Measurements from ENCODE around the gene CAMKMT. TPM values are rescaled to one million over a fixed set of nuclear protein-coding genes. Genes with fewer than 3 reads are reported as not detected.

Gene CAMKMT
- total and polyA plus RNA-seq, 9 of the 15 experiments (the other 6 are each of a cell fraction or from before 2014, with no cell fraction given), result 1.6 to 15.3 (median 7.4) TPM

GRCh38 chr2:44687686-44688455 is 326.1 kb downstream of the CAMKMT start:
- no peaks in the 10 kb centered on the region for H3K9me3 ChIP-seq (replicated peaks; ENCODE audit: control insufficient read depth, insufficient read depth, low read depth, low read length)

More at GRCh38 chr2:44687686-44688455, 326.1 kb downstream of the CAMKMT start:
- ATAC-seq (no peak), DNase-seq (ENCODE audit: extremely low read depth in 1 of 4, low spot score in 3 of 4) (no peak), FAIRE-seq (no peak)
- Histone ChIP-seq H3K79me2 (ENCODE audit: control insufficient read depth, insufficient read depth, low read length) (no peaks in the 10 kb centered on the region), H2AFZ (ENCODE audit: low read depth, low read length) (no peak overlapping the region), H3K27me3 (ENCODE audit: control insufficient read depth in 2 of 2, insufficient read depth in 2 of 2, low read length in 2 of 2) (no peaks in the 10 kb centered on the region), H3K4me2 (ENCODE audit: insufficient read depth, low read length) (no peak overlapping the region), H4K20me1 (replicated peaks; ENCODE audit: control insufficient read depth, insufficient read depth, low read length) (no peaks in the 10 kb centered on the region), H3K4me3 (no peak overlapping the region), H3K27ac (ENCODE audit: extremely low read depth, low read depth, low read length) (no peak overlapping the region), H3K9me1 (ENCODE audit: control insufficient read depth, insufficient read depth, low read length) (no peaks in the 10 kb centered on the region), H3K9ac (ENCODE audit: insufficient read depth in 1 of 2, low read depth in 2 of 2, low read length in 2 of 2) (no peak overlapping the region), H3K36me3 (ENCODE audit: control insufficient read depth, insufficient read depth, low read length) (no peaks in the 10 kb centered on the region), H3K4me1 (replicated peaks in 1 of 2; ENCODE audit: control insufficient read depth in 2 of 2, insufficient read depth in 2 of 2, low read length in 2 of 2) (no peaks in the 10 kb centered on the region)
- no TSS peak for BruUV-seq (replicated peaks)
- TF ChIP-seq GTF2A2 (tag; IDR thresholded peaks at IDR 0.05) (no peak), ELK3 (CRISPR knock-in tag; IDR thresholded peaks at IDR 0.05) (no peak), SMC3 (conservative IDR thresholded peaks at IDR 0.05; ENCODE audit: insufficient read depth, low read depth, low read length) (no peak), ZNF311 (CRISPR knock-in tag; IDR thresholded peaks at IDR 0.05) (no peak), ZNF140 (CRISPR knock-in tag; IDR thresholded peaks at IDR 0.05) (no peak)
- ChIA-PET POLR2A (no interaction called here), CTCF (ENCODE audit: low intra/inter-chr PET ratio) (no interaction called here)
- intact Hi-C loops (cut with micrococcal nuclease) (no loop called here), in situ Hi-C loops (cut with MboI) (no loop called here)
- 2% methylated on average over 5 of the region's 5 CpGs for WGBS (ENCODE audit: insufficient coverage, low coverage, missing lambda C conversion rate)
